ENCODE measurements around the gene ADAP1. TPM values are rescaled to one million over a fixed set of nuclear protein-coding genes. Genes with fewer than 3 reads are reported as not detected.

The ADAP1 gene
- total and polyA plus RNA-seq, 2 of the 13 experiments (the other 11 are each of a cell fraction or from before 2014, with no cell fraction given) = 10.5 to 24.6 TPM

- TF ChIP-seq SKIL (CRISPR knock-in tag; IDR thresholded peaks at IDR 0.05; ENCODE audit: borderline replicate concordance) = no peak
- no peak for TF ChIP-seq ZNF230 (CRISPR knock-in tag; IDR thresholded peaks at IDR 0.05)
- no peak for TF ChIP-seq CEBPG (CRISPR knock-in tag; IDR thresholded peaks at IDR 0.05)
- TF ChIP-seq ZNF841 (CRISPR knock-in tag; IDR thresholded peaks at IDR 0.05; ENCODE audit: borderline replicate concordance) = no peak
- no peak for TF ChIP-seq ZNF740 (CRISPR knock-in tag; IDR thresholded peaks at IDR 0.05)
- no peak for TF ChIP-seq ZNF773 (CRISPR knock-in tag; IDR thresholded peaks at IDR 0.05; ENCODE audit: borderline replicate concordance)
- peak; percentile 25; the same call in 1 of the 2 replicates for TF ChIP-seq KDM3A (CRISPR knock-in tag; IDR thresholded peaks at IDR 0.05; ENCODE audit: low read depth)
- no peak for TF ChIP-seq ZNF678 (CRISPR knock-in tag; IDR thresholded peaks at IDR 0.05)
- TF ChIP-seq ZNF766 (CRISPR knock-in tag; IDR thresholded peaks at IDR 0.05; ENCODE audit: borderline replicate concordance) = no peak
- TF ChIP-seq MAX (IDR thresholded peaks at IDR 0.05) = peak; percentile 53
- no peak for TF ChIP-seq HDAC2 (CRISPR knock-in tag; IDR thresholded peaks at IDR 0.05)
- TF ChIP-seq HBP1 (CRISPR knock-in tag; IDR thresholded peaks at IDR 0.05; ENCODE audit: low read depth) = 0 out of 2 replicates have a peak, but pooled peaks have one; percentile 21
- TF ChIP-seq SSRP1 (CRISPR knock-in tag; IDR thresholded peaks at IDR 0.05) = peak; percentile 79; the same call in 1 of the 2 replicates
- TF ChIP-seq EED (CRISPR knock-in tag; IDR thresholded peaks at IDR 0.05) = no peak
- no peak for TF ChIP-seq SMYD3 (CRISPR knock-in tag; IDR thresholded peaks at IDR 0.05)
- 0 out of 2 replicates have a peak, but pooled peaks have one; percentile 55 for TF ChIP-seq ZBTB7B (CRISPR knock-in tag; IDR thresholded peaks at IDR 0.05)
- TF ChIP-seq ZNF800 (CRISPR knock-in tag; IDR thresholded peaks at IDR 0.05) = no peak
- no peak for TF ChIP-seq HNF4A (CRISPR knock-in tag; IDR thresholded peaks at IDR 0.05)
- TF ChIP-seq E2F1 (CRISPR knock-in tag; IDR thresholded peaks at IDR 0.05) = no peak
These were observed 9.0 kb upstream of the ADAP1 start (continued) for GRCh38 chr7:963236-964078.
